ENCODE measurements around the gene COBLL1.

The COBLL1 gene

DNA sequence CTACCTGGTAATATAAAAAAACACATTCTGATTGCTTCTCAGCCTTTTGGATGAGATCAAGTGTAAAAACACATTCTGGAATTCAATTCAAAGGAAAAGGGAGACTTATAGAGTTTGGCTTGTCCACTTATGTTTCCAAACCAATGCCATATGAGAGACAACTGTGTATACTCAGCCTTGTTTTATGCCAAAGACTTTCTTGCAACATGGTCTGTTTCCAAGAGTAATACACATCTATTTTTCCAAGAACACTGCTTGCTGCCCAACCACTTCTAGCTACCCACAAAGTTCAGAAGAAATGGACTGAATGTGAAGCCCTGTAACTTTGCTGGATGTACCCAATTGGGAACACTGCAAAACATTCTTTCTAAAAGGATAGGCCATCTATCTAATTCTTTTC is 172.3 kb downstream of the COBLL1 start:
- H3K9ac ChIP-seq, result no peak overlapping the region
- H3K27ac ChIP-seq, result no peak overlapping the region
- H3K4me3 ChIP-seq, result no peak overlapping the region
- no peaks in the 10 kb centered on the region for H3K36me3 ChIP-seq
- no peak for TF ChIP-seq Cebpa-rat (IDR thresholded peaks at IDR 0.05)
- no peaks in the 10 kb centered on the region for H3K9me3 ChIP-seq
- H3K4me2 ChIP-seq, result no peak overlapping the region
- H3K27me3 ChIP-seq, result no peaks in the 10 kb centered on the region
- H4K20me1 ChIP-seq, result no peaks in the 10 kb centered on the region
- peaks cover 15% of the 10 kb centered on the region for H3K4me1 ChIP-seq

DNA sequence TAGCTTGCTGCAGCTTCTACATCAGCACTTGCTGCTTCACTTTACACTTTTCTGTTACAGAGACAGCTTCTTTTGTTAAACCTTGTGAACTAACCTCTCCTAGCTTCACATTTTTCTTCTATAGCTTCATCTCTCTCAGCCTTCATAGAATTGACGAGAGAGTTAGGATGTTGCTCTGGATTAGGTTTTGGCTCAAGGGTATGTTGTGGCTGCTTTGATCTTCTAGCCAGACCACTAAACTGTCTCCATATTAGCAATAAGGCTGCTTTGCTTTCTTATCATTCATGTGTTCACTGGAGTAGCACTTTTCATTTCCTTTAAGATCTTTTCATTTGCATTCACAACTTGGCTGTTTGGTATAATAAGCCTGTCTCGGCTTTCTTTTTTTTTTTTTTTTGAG is 174.1 kb downstream of the COBLL1 start:
- Histone ChIP-seq H3K4me3 (no peak overlapping the region), H3K27ac (no peak overlapping the region), H3K27me3 (no peaks in the 10 kb centered on the region), H3K9me3 (no peaks in the 10 kb centered on the region), H3K4me1 (peaks cover 15% of the 10 kb centered on the region), H3K4me2 (peak overlapping the region; percentile 61), H3K9ac (no peak overlapping the region), H3K36me3 (no peaks in the 10 kb centered on the region), H4K20me1 (no peaks in the 10 kb centered on the region)
- TF ChIP-seq Cebpa-rat (IDR thresholded peaks at IDR 0.05), result no peak

DNA sequence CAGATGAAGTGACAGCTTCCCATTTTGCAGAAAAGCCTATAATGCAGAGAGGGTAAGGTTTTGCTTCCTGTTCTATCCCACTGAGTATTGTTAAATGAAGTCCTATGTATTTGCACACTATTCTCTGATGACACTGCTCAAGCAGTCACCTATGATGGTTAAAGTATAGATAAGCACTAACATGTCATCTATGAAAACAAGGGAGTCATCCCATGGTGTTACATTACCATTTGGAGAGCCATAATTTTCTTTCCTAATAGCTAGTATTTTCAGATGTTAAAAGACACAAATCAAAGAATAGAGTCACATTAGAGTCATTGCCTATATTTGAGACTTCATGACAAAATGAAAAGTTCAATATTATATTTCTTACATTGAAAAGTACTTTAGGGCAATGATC is 177.6 kb downstream of the COBLL1 start:
- Histone ChIP-seq H3K36me3 (no peaks in the 10 kb centered on the region), H3K4me3 (no peak overlapping the region), H3K27me3 (no peaks in the 10 kb centered on the region), H3K27ac (no peak overlapping the region), H3K4me2 (no peak overlapping the region), H3K9ac (no peak overlapping the region), H4K20me1 (no peaks in the 10 kb centered on the region), H3K4me1 (peaks cover 15% of the 10 kb centered on the region), H3K9me3 (no peaks in the 10 kb centered on the region)
- TF ChIP-seq Cebpa-rat (IDR thresholded peaks at IDR 0.05), result no peak

DNA sequence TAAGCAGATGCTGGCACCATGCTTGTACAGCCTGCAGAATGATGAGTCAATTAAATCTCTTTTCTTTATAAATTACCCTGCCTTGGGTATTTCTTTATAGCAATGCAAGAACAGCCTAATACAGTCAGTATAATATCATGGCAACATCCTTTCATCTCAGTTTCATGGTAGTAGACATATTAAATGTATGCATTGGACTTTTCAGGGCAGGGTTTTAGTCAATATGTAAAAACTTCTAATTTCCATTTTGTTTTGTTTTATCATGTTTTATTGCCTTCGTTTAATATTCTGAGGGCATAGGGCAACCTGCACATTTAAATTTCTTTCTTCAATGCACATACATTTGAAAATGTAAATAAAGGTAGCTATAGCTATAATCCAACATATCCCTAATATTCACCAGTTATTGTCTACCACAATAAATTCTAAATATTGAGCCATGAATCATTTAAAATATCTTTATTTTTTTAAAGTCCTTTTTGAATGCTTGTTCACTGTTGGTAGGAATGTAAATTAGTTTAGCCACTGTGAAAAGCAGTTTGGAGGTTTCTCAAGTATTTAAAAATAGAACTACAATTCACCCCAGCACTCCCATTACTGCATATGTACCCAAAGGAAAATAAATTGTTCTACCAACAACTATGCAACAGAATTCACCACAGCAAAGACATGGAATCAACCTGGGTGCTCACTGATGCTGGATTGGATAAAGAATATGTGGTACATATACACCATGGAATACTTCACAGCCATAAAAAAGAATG is 178.6 kb downstream of the COBLL1 start:
- H3K4me2 ChIP-seq, result no peak overlapping the region
- no peak overlapping the region for H3K27ac ChIP-seq
- H3K36me3 ChIP-seq, result no peaks in the 10 kb centered on the region
- peaks cover 10% of the 10 kb centered on the region for H3K4me1 ChIP-seq
- H3K9ac ChIP-seq, result no peak overlapping the region
- no peak for TF ChIP-seq Cebpa-rat (IDR thresholded peaks at IDR 0.05)
- H3K4me3 ChIP-seq, result no peak overlapping the region
- H3K9me3 ChIP-seq, result no peaks in the 10 kb centered on the region
- H3K27me3 ChIP-seq, result no peaks in the 10 kb centered on the region
- no peaks in the 10 kb centered on the region for H4K20me1 ChIP-seq

DNA sequence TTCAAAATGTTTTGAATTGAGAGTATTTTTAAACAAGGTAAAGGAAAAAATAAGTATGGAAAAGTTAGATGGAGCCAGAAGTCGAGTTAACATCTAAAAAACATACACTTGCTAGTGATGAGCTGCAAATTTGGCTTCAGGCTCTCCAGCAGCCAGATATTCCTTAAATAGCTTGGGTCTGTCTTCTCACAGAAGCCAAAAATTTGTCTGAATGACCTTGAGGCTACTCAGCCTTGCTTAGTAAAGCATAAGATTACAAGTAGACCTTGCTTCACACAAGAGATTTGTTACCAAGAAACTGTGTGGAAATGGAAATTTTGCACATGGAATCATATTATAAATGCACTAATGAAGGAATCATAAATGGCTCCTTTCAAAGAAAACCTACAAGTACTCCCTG is 179.6 kb downstream of the COBLL1 start:
- H3K27ac ChIP-seq, result no peak overlapping the region
- no peaks in the 10 kb centered on the region for H3K27me3 ChIP-seq
- no peaks in the 10 kb centered on the region for H3K4me1 ChIP-seq
- H3K4me3 ChIP-seq, result no peak overlapping the region
- H3K4me2 ChIP-seq, result no peak overlapping the region
- H4K20me1 ChIP-seq, result no peaks in the 10 kb centered on the region
- H3K36me3 ChIP-seq, result no peaks in the 10 kb centered on the region
- H3K9me3 ChIP-seq, result no peaks in the 10 kb centered on the region
- TF ChIP-seq Cebpa-rat (IDR thresholded peaks at IDR 0.05), result no peak
- H3K9ac ChIP-seq, result no peak overlapping the region

DNA sequence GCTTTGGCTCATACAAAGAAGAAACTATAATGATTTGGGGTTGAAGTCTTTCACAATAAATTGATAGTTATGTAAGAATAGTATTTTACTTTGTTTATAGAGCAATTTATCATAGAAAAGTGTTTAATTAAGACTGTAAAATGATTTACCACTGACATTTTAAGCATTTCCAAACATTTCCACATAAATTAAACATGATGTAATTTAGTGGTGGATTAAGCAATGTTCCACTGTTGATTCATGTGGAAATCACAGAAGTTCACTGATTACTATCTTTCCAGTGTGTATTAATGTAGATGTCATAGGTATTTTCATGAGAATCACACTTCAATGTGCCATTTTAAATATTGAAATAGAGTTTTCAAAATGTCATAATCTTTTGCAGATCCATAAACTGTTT is 180.3 kb downstream of the COBLL1 start:
- Histone ChIP-seq H3K4me3 (no peak overlapping the region), H3K36me3 (no peaks in the 10 kb centered on the region), H3K4me2 (no peak overlapping the region), H3K9ac (no peak overlapping the region), H4K20me1 (no peaks in the 10 kb centered on the region), H3K27me3 (no peaks in the 10 kb centered on the region), H3K4me1 (no peaks in the 10 kb centered on the region), H3K27ac (no peak overlapping the region), H3K9me3 (no peaks in the 10 kb centered on the region)
- TF ChIP-seq Cebpa-rat (IDR thresholded peaks at IDR 0.05), result no peak

DNA sequence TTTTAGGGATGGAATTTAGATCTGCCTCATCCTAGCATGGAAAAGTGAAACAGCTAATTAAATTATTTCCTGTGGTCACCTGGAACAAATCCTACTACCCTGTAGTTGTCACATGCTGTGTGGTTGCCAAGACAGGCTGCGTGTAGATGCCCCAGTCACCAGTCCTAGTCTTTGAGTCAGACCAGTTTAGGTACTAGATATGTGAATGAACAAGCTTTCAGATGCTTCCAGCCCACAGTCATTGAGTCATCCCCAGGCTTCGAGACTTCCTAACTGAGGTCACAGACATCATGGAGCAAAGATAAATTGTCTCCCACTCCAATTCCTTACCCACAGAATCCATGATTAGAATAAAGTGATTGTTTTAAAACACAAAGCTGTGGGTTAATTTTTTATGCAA is 184.5 kb downstream of the COBLL1 start:
- no peak overlapping the region for H3K4me3 ChIP-seq
- no peaks in the 10 kb centered on the region for H3K36me3 ChIP-seq
- H3K27me3 ChIP-seq, result no peaks in the 10 kb centered on the region
- H3K9me3 ChIP-seq, result no peaks in the 10 kb centered on the region
- H3K4me2 ChIP-seq, result no peak overlapping the region
- H3K4me1 ChIP-seq, result no peaks in the 10 kb centered on the region
- no peak overlapping the region for H3K9ac ChIP-seq
- H4K20me1 ChIP-seq, result no peaks in the 10 kb centered on the region
- H3K27ac ChIP-seq, result no peak overlapping the region
- no peak for TF ChIP-seq Cebpa-rat (IDR thresholded peaks at IDR 0.05)

DNA sequence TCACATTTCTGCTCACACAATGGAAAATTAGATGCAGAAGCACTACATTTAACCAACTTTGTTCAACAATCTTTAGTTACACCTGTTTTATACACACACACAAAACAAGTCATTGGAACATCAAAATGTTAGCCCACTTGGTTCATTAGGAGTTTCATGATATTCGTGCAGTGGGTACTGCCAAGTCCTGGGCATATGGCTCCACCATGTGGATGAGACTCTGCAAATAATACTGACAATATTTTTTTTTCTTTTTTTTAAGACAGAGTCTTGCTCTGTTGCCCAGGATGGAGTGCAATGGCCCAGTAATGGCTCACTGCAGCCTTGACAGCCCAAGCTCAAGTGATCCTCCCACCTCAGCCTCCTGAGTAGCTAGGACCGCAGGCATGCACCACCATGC is 185.9 kb downstream of the COBLL1 start:
- Histone ChIP-seq H3K4me3 (no peak overlapping the region), H3K36me3 (no peaks in the 10 kb centered on the region), H3K4me1 (no peaks in the 10 kb centered on the region), H3K9ac (no peak overlapping the region), H4K20me1 (no peaks in the 10 kb centered on the region), H3K27ac (no peak overlapping the region), H3K9me3 (peaks cover 8% of the 10 kb centered on the region), H3K4me2 (no peak overlapping the region), H3K27me3 (no peaks in the 10 kb centered on the region)
- TF ChIP-seq Cebpa-rat (IDR thresholded peaks at IDR 0.05), result no peak

DNA sequence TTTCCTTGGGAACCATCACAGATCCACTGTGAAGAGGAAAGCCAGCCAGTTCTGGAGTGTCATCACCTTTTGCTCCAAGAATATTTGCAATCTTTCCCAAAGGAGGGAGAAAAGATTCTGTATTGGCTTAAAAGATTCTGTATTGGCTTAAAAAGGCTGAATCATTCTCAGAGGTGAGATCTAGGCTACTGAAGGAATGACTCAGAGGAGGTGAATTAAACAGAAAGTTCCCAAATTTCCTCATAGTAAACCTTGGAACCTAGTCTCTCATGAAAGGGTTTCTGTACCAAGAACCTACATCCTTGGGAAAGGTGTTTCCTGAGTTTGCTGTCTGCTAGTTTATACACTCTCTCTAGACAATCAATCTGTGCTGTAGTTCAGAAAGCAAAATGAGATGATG is 186.3 kb downstream of the COBLL1 start:
- no peaks in the 10 kb centered on the region for H3K27me3 ChIP-seq
- no peak overlapping the region for H3K4me2 ChIP-seq
- H3K9me3 ChIP-seq, result peaks cover 8% of the 10 kb centered on the region
- H4K20me1 ChIP-seq, result no peaks in the 10 kb centered on the region
- H3K4me3 ChIP-seq, result no peak overlapping the region
- no peak for TF ChIP-seq Cebpa-rat (IDR thresholded peaks at IDR 0.05)
- no peaks in the 10 kb centered on the region for H3K36me3 ChIP-seq
- H3K9ac ChIP-seq, result no peak overlapping the region
- no peaks in the 10 kb centered on the region for H3K4me1 ChIP-seq
- no peak overlapping the region for H3K27ac ChIP-seq

DNA sequence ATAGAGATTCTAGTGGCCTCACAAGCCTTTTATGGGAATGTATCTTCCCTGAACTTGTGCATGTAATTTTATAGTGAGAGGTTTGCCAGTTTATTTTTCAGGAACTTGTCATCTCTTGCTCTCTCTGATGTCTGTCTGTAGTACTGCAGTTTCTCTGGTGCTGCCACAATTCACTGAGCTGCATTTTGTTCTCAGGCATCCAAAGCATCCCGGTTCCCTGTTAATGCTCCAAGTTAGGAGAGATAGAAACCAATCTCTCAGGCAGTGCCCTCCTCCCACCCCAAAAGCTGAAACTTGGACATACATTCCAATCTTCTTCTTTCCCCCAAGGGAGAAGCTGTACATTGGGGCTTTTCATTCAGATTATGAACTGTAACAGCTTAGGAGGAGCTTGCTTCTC is 190.3 kb downstream of the COBLL1 start:
- no peaks in the 10 kb centered on the region for H3K4me1 ChIP-seq
- peaks cover 13% of the 10 kb centered on the region for H3K9me3 ChIP-seq
- no peak overlapping the region for H3K4me3 ChIP-seq
- no peaks in the 10 kb centered on the region for H3K36me3 ChIP-seq
- no peak for TF ChIP-seq Cebpa-rat (IDR thresholded peaks at IDR 0.05)
- no peak overlapping the region for H3K27ac ChIP-seq
- H4K20me1 ChIP-seq, result no peaks in the 10 kb centered on the region
- no peak overlapping the region for H3K4me2 ChIP-seq
- H3K9ac ChIP-seq, result no peak overlapping the region
- no peaks in the 10 kb centered on the region for H3K27me3 ChIP-seq
